AG08396 (cell line): ENCODE data around the gene FYN.
A peak's percentile ranks its signal among the peaks of the same experiment; 100 is the strongest.
"Not testable (repeated sequence)": the region's sequence is repeated elsewhere in the genome, so short reads cannot be mapped to it uniquely, and the experiment has no call there.

Experiments
- DNase-seq: peaks from one replicate; pipeline ENCODE4 v3.0.0; 2012; ENCODE audit warnings: low spot score, mixed read lengths

FYN gene

GRCh38 chr6:111660531-111660930 lies 212.7 kb downstream of the FYN start:
- DNase-seq = no peak

GRCh38 chr6:111658462-111659154 lies 214.6 kb downstream of the FYN start:
- DNase-seq = no peak

- peak; percentile 50 for DNase-seq
Measured at GRCh38 chr6:111657146-111657545, 216.1 kb downstream of the FYN start.

GRCh38 chr6:111653979-111654378 lies 219.3 kb downstream of the FYN start:
- DNase-seq = no peak

- no peak for DNase-seq
Measured at GRCh38 chr6:111653434-111653833, 219.8 kb downstream of the FYN start.

GRCh38 chr6:111652156-111652555 lies 221.1 kb downstream of the FYN start:
- no peak for DNase-seq

GRCh38 chr6:111651185-111652034 lies 221.8 kb downstream of the FYN start:
- DNase-seq = no peak

GRCh38 chr6:111650049-111650448 lies 223.2 kb downstream of the FYN start:
- DNase-seq = no peak

- no peak for DNase-seq
Measured at GRCh38 chr6:111648100-111648499, 225.2 kb downstream of the FYN start.

GRCh38 chr6:111646942-111647341 lies 226.3 kb downstream of the FYN start:
- DNase-seq = peak; percentile 70

GRCh38 chr6:111646034-111646433 lies 227.2 kb downstream of the FYN start:
- no peak for DNase-seq

GRCh38 chr6:111644893-111645430 lies 228.3 kb downstream of the FYN start:
- no peak for DNase-seq

- DNase-seq = peak; percentile 62
Measured at GRCh38 chr6:111642463-111643158, 230.6 kb downstream of the FYN start.

- DNase-seq = no peak
Measured at GRCh38 chr6:111639266-111639665, 234.0 kb downstream of the FYN start.

- DNase-seq = not testable (repeated sequence)
Measured at GRCh38 chr6:111634981-111635380, 238.3 kb downstream of the FYN start.

- DNase-seq = no peak
Measured at GRCh38 chr6:111633822-111634221, 239.4 kb downstream of the FYN start.

GRCh38 chr6:111632468-111633247 lies 240.6 kb downstream of the FYN start:
- no peak for DNase-seq

- DNase-seq = no peak
Measured at GRCh38 chr6:111631903-111632460, 241.3 kb downstream of the FYN start.

GRCh38 chr6:111631018-111631417 lies 242.2 kb downstream of the FYN start:
- DNase-seq = no peak

GRCh38 chr6:111628142-111628850 lies 245.0 kb downstream of the FYN start:
- DNase-seq = no peak

- DNase-seq = no peak
Measured at GRCh38 chr6:111626441-111626840, 246.8 kb downstream of the FYN start.
